Endothelial cell (in vitro differentiated cells): ENCODE measurements around the gene SLC25A45. TPM values are rescaled to one million over a fixed set of nuclear protein-coding genes. Genes with fewer than 3 reads are reported as not detected.
"Not testable (repeated sequence)": the region's sequence is repeated elsewhere in the genome, so short reads cannot be mapped to it uniquely, and the experiment has no call there.

ENCODE experiments used
- DNase-seq: peaks from one replicate; pipeline ENCODE4 v3.0.0; 2021; ENCODE audit warnings: low spot score
- H3K27ac Mint-ChIP-seq: one replicate; pipeline ENCODE4 v1.8.0; 2021; ENCODE audit warnings: mixed read lengths, inconsistent platforms; ENCODE audit not compliant: unreplicated experiment
- H3K27me3 Mint-ChIP-seq: one replicate; pipeline ENCODE4 v1.8.0; 2021; ENCODE audit warnings: mild to moderate bottlenecking, moderate library complexity, mixed read lengths, inconsistent platforms; ENCODE audit not compliant: unreplicated experiment
- H3K36me3 Mint-ChIP-seq: one replicate; pipeline ENCODE4 v1.8.0; 2021; ENCODE audit warnings: mild to moderate bottlenecking, low read depth, mixed read lengths, inconsistent platforms; ENCODE audit not compliant: unreplicated experiment
- H3K4me1 Mint-ChIP-seq: one replicate; pipeline ENCODE4 v1.8.0; 2021; ENCODE audit warnings: mild to moderate bottlenecking, mixed read lengths, inconsistent platforms; ENCODE audit not compliant: unreplicated experiment
- H3K4me3 Mint-ChIP-seq: one replicate; pipeline ENCODE4 v1.8.0; 2021; ENCODE audit warnings: mild to moderate bottlenecking, mixed read lengths, inconsistent platforms; ENCODE audit not compliant: unreplicated experiment
- H3K9me3 Mint-ChIP-seq: one replicate; pipeline ENCODE4 v1.8.0; 2021; ENCODE audit warnings: mixed read lengths, inconsistent platforms; ENCODE audit not compliant: unreplicated experiment
- total RNA-seq: library from RNA; stranded (reverse); fragmentation: NEBNext Ultra II Directional; extraction: Animal tissue kit (Norgen Biotek cat#: 25700); gene quantifications from one replicate; pipeline ENCODE4 v1.2.1, GENCODE V29; 2021; ENCODE audit not compliant: unreplicated experiment
- TF ChIP-seq, protein P1 (sequence below): fragments of 200-600 bp; sonication (generic); IDR thresholded peaks from one replicate; pipeline ENCODE4 v1.5.0; 2021; ENCODE audit warnings: antibody characterized with exemption; ENCODE audit not compliant: unreplicated experiment

The SLC25A45 gene
- total RNA-seq, 1 donor from 2014 or later, result 3.3 TPM

DNA sequence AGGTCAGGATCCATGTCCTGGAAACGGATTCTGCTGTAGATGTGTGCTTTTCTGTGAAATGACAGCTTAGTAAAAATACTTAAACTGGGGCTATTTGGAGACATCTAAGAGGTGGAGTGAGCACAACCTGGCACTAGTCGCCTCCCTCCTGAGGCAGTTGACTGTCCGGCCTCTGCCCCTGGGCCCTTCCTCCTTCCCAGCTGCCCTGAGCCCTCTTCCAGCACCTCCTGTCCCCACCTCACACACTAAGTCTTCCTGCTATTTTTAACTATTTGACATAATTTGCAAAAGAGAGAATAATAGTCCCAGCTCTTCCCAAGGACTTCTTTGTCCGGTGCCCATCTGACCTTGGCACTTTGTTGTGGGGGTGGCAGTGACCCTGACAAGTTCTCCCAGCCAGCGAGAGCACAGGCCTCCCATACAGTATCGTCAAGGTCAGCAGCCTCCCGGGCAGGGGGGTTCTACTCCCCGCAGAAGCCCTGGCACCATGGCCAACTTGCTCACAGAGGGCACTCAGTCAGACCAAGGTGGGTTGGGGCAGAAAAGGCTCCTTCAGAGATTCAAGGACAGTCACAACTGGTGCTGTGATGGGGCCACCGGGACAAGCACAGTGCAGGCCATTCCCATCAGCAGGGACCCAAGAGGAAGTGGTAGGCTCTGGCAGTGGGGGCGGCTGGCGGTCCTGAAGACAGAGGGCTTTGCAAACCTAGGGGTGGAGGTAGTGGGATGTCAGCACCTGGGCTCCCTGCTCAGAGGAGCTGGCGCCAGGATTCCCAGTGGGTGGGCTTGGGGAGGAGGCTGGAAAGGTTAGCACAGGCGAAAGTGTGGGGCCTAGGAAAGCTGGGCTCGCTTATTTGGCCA is 34.6 kb upstream of the SLC25A45 start:
- H3K27me3 Mint-ChIP-seq, result peaks cover 27% of the 10 kb centered on the region
- peak overlapping the region; percentile 75 for H3K4me3 Mint-ChIP-seq
- H3K36me3 Mint-ChIP-seq, result peaks cover 13% of the 10 kb centered on the region
- H3K9me3 Mint-ChIP-seq, result no peaks in the 10 kb centered on the region
- peak overlapping the region; percentile 93 for H3K27ac Mint-ChIP-seq
- H3K4me1 Mint-ChIP-seq, result peaks cover 56% of the 10 kb centered on the region
- no peak for DNase-seq
- TF ChIP-seq, protein P1, sequence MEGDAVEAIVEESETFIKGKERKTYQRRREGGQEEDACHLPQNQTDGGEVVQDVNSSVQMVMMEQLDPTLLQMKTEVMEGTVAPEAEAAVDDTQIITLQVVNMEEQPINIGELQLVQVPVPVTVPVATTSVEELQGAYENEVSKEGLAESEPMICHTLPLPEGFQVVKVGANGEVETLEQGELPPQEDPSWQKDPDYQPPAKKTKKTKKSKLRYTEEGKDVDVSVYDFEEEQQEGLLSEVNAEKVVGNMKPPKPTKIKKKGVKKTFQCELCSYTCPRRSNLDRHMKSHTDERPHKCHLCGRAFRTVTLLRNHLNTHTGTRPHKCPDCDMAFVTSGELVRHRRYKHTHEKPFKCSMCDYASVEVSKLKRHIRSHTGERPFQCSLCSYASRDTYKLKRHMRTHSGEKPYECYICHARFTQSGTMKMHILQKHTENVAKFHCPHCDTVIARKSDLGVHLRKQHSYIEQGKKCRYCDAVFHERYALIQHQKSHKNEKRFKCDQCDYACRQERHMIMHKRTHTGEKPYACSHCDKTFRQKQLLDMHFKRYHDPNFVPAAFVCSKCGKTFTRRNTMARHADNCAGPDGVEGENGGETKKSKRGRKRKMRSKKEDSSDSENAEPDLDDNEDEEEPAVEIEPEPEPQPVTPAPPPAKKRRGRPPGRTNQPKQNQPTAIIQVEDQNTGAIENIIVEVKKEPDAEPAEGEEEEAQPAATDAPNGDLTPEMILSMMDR, result no peak

DNA sequence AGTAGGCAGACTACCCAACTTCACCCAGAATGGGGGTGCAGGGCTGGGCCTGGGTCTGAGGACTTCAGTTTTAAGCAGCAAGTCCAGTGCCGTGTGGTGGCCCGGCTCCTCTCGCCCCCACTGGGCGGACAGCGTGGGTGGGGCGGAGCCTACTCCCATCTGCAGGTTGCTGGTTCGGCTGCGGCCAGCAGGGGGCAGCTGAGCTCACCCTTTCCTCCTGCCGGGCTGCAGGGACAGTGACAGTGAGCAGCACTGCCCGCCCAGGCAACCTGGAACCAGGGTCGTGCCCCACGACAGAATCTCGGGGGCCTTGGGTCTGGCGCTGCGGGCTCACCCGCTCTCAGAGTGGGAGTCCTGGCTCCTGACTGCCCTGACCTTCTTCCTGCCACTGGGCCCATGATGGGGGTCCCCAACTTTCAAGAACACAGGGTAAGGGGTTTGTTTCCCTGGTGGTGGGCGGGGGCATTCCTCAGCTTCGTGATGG is 33.9 kb upstream of the SLC25A45 start:
- H3K4me3 Mint-ChIP-seq, result no peak overlapping the region
- peak; percentile 96 for DNase-seq
- peaks cover 25% of the 10 kb centered on the region for H3K27me3 Mint-ChIP-seq
- TF ChIP-seq, protein P1, result peak; percentile 98
- H3K4me1 Mint-ChIP-seq, result peaks cover 52% of the 10 kb centered on the region
- no peaks in the 10 kb centered on the region for H3K9me3 Mint-ChIP-seq
- H3K36me3 Mint-ChIP-seq, result peaks cover 14% of the 10 kb centered on the region
- no peak overlapping the region for H3K27ac Mint-ChIP-seq

DNA sequence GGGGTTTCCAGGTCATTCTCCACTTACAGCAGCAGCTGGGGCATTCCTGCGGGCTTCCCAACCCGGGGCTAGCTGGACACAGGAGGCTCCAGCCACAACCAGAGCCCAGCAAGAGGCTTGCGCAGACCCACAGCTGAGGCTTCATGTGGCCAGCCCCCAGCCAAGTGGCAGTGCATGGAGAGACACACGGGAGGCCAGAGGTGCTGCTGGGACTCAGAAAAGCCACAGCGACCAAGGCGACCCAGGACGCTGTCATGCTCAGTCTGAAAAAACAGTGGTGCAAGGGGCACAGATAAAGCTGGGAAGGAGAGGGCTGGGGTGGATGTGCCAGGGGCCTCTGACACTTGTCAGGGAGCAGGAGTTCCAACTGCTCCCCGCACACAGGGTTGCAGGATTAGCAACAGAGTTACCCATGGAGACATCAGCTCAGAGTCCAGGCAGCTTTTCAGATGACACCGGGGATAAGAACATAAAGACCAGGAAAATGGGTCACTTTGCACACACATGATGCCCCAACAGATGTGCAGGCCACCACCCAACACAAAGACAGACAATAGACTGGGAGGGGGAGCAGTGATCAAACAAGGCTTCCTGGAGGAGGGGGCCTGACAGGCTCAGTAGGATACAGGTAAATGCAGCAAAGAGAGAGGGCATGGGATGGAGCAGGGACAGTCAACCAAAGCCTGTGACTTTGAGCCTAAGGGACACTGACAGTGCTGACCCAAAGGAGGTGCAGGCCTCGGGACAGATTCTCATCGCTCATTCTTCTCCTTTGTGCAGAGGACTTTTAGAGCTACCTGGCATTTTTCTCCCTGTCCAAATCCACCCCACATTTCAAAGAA is 33.3 kb upstream of the SLC25A45 start:
- no peak for DNase-seq
- Mint-ChIP-seq H3K36me3 (peaks cover 14% of the 10 kb centered on the region), H3K4me3 (peak overlapping the region; percentile 79), H3K4me1 (peaks cover 46% of the 10 kb centered on the region), H3K9me3 (no peaks in the 10 kb centered on the region), H3K27me3 (peaks cover 24% of the 10 kb centered on the region), H3K27ac (peak overlapping the region; percentile 64)
- TF ChIP-seq, protein P1, result no peak

DNA sequence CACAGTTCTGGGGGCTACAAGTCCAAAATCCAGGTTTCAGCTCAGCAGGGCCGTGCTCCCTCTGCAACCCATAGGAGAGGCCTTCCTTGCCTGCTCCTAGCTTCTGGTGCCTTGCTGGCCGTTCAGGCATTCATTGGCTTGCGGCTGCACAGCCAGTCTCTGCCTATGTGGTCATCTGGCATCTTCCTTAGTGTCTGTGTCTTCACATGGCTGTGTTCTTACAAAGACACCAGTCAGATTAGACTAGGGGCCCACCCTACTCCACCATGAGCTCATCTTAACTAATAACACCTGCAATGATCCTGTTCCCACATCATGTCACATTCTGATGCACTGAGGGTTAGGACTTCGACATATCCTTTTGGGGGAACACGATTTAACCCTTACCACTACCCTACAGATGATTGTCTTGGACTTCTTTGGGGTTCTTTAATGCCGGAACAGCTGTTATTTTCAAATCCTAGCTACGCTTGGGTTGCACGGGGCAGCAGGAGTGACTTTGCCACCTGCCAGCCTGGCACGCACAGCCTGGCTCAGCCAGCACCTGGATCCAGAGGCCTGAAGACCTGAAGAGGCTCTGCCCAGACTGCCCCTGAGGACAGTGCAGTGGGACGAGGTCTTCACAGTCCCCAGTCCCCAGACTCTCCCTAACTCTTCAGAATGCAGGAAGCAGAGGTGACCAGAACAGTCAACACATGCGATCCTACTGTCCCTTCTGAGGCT is 32.5 kb upstream of the SLC25A45 start:
- Mint-ChIP-seq H3K27me3 (peaks cover 24% of the 10 kb centered on the region), H3K4me3 (peak overlapping the region; percentile 5), H3K36me3 (peaks cover 14% of the 10 kb centered on the region), H3K27ac (no peak overlapping the region), H3K4me1 (peaks cover 40% of the 10 kb centered on the region), H3K9me3 (no peaks in the 10 kb centered on the region)
- no peak for DNase-seq
- TF ChIP-seq, protein P1, result no peak

DNA sequence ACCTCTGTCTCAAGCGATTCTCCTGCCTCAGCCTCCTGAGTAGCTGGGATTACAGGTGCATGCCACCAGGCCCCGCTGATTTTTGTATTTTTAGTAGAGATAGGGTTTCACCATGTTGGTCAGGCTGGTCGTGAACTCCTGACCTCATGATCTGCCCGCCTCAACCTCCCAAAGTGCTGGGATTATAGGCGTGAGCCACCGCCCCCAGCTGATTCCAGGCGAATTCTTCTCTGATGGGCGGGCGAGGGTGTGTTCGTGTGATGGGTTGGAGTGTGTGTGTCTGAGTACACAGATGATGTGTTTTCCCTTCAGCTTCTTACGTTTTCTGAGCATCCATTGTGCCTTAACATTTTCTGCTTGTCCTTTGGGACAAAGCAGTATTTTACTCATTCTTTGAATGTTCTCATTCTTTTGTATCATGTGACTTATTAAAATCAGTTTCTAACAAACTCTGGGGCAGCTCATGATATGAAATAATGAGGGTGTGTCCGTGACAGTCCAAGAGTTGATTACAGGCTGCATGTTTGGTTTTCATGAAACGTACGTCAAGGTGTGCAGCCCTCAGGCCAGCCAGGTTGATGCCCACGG is 30.7 kb upstream of the SLC25A45 start:
- H3K4me3 Mint-ChIP-seq, result peak overlapping the region; percentile 62
- not testable (repeated sequence) for H3K27ac Mint-ChIP-seq, H3K9me3 Mint-ChIP-seq, DNase-seq
- peaks cover 16% of the 10 kb centered on the region for H3K27me3 Mint-ChIP-seq
- peaks cover 26% of the 10 kb centered on the region for H3K4me1 Mint-ChIP-seq
- peaks cover 26% of the 10 kb centered on the region for H3K36me3 Mint-ChIP-seq
